H1 (cell line): ENCODE results near the gene TNP1. TPM values are rescaled to one million over a fixed set of nuclear protein-coding genes. Genes with fewer than 3 reads are reported as not detected.

Experiments used
- CTCF ChIA-PET: fragments of 300-600 bp; sonication (Branson Sonifier 250); formaldehyde crosslinking; loops from one replicate; lab custom pipeline; 2021; ENCODE audit not compliant: partially characterized antibody; lab: Charles Lee
- POLR2A ChIA-PET: fragments of 300-600 bp; sonication (Branson Sonifier 250); formaldehyde crosslinking; loops from one replicate; lab custom pipeline; 2021; ENCODE audit warnings: inconsistent platforms; ENCODE audit not compliant: partially characterized antibody; lab: Charles Lee
- DNase-seq, 2 experiments: peaks; one replicate each; pipeline versions ENCODE4 v3.0.0 to v3.0.0-alpha.2; 2010 to 2022; ENCODE audit warnings: low spot score in 2 of 2, low read depth in 1 of 2, mixed read lengths in 1 of 2
- FAIRE-seq: peaks from 2 replicates; lab custom pipeline; 2011; peaks lifted over from hg19 to GRCh38; lab: Jason Lieb, UNC
- H2AFZ ChIP-seq: 2 replicates; pipeline ENCODE4 v1.8.1; 2012; ENCODE audit warnings: low read length, inconsistent platforms
- H2AK5ac ChIP-seq: 2 replicates; pipeline ENCODE4 v1.6.1; 2013; ENCODE audit warnings: low read depth, low read length
- H2BK120ac ChIP-seq: replicated peaks from 2 replicates; pipeline ENCODE3; 2013; ENCODE audit warnings: low read depth, low read length, inconsistent platforms
- H2BK12ac ChIP-seq: 2 replicates; pipeline ENCODE4 v1.6.1; 2013; ENCODE audit warnings: low read depth, low read length
- H2BK15ac ChIP-seq: 2 replicates; pipeline ENCODE4 v1.6.1; 2013; ENCODE audit warnings: low read length
- H2BK20ac ChIP-seq: 2 replicates; pipeline ENCODE4 v1.6.1; 2013; ENCODE audit warnings: low read length
- H2BK5ac ChIP-seq: 2 replicates; pipeline ENCODE4 v1.6.1; 2013; ENCODE audit warnings: low read depth, low read length
- H3K14ac ChIP-seq: 2 replicates; pipeline ENCODE4 v1.6.1; 2013; ENCODE audit warnings: inconsistent platforms; ENCODE audit not compliant: insufficient read length
- H3K18ac ChIP-seq: 2 replicates; pipeline ENCODE4 v1.6.1; 2013; ENCODE audit warnings: low read length; ENCODE audit errors: extremely low read depth
- H3K23ac ChIP-seq: 2 replicates; pipeline ENCODE4 v1.6.1; 2013; ENCODE audit warnings: inconsistent platforms; ENCODE audit not compliant: insufficient read length
- H3K23me2 ChIP-seq: 2 replicates; pipeline ENCODE4 v1.6.1; 2013; ENCODE audit warnings: low read depth, low read length
- H3K27ac ChIP-seq: 2 replicates; pipeline ENCODE4 v1.6.1; 2011; ENCODE audit warnings: low read depth, low read length, inconsistent platforms
- H3K27me3 ChIP-seq, 4 experiments: replicated peaks in 1 of 4; 1 replicate in 1 of 4; 2 replicates in 3 of 4; pipeline versions ENCODE4 v1.6.1 to v1.8.1; 2011 to 2013; ENCODE audit warnings: low read length in 3 of 4, mild to moderate bottlenecking in 3 of 4, inconsistent platforms in 2 of 4, mixed read lengths in 2 of 4, moderate library complexity in 1 of 4; ENCODE audit not compliant: control insufficient read depth in 3 of 4, insufficient read depth in 3 of 4; ENCODE audit errors: extremely low read depth in 1 of 4
- H3K36me3 ChIP-seq, 4 experiments: 2 replicates each; pipeline versions ENCODE4 v1.6.1 to v1.8.1; 2011 to 2013; ENCODE audit warnings: mild to moderate bottlenecking in 4 of 4, low read length in 3 of 4, moderate library complexity in 2 of 4, control low read depth in 1 of 4, inconsistent platforms in 1 of 4; ENCODE audit not compliant: insufficient read depth in 4 of 4, control insufficient read depth in 2 of 4
- H3K4ac ChIP-seq: replicated peaks from 2 replicates; pipeline ENCODE3; 2013; ENCODE audit warnings: low read length, low read depth, mixed read lengths, inconsistent platforms; ENCODE audit not compliant: insufficient read length
- H3K4me1 ChIP-seq, 4 experiments: replicated peaks in 1 of 4; 1 replicate in 1 of 4; 2 replicates in 3 of 4; pipeline versions ENCODE4 v1.6.1 to v1.8.1; 2011 to 2013; ENCODE audit warnings: low read length in 3 of 4, inconsistent platforms in 2 of 4, mixed read lengths in 1 of 4; ENCODE audit not compliant: insufficient read depth in 4 of 4, control insufficient read depth in 3 of 4
- H3K4me2 ChIP-seq, 2 experiments: 2 replicates each; pipeline versions ENCODE4 v1.6.1 to v1.8.1; 2011 to 2013; ENCODE audit warnings: low read depth in 2 of 2, low read length in 2 of 2, control low read depth in 1 of 2, inconsistent platforms in 1 of 2, mild to moderate bottlenecking in 1 of 2; ENCODE audit not compliant: insufficient read depth in 1 of 2
- H3K4me3 ChIP-seq, 4 experiments: fragments of 200-600, 300-600 bp in 1 of 4; sonication (generic), shearing (Covaris generic), sonication (Bioruptor Twin) in 1 of 4; 2 replicates each; pipeline versions ENCODE4 v1.5.1 to v1.8.1; 2011 to 2016; ENCODE audit warnings: low read length in 4 of 4, low read depth in 3 of 4, control low read depth in 2 of 4, inconsistent platforms in 2 of 4, mild to moderate bottlenecking in 2 of 4, mixed read lengths in 1 of 4, moderate library complexity in 1 of 4; ENCODE audit not compliant: insufficient read depth in 2 of 4; ENCODE audit errors: extremely low read depth in 1 of 4
- H3K56ac ChIP-seq: replicated peaks from 2 replicates; pipeline ENCODE3; 2013; ENCODE audit warnings: low read depth, mild to moderate bottlenecking, mixed read lengths, low read length, inconsistent platforms; ENCODE audit not compliant: insufficient read length
- H3K79me1 ChIP-seq: 2 replicates; pipeline ENCODE4 v1.6.1; 2013; ENCODE audit warnings: low read depth, low read length, control low read depth
- H3K79me2 ChIP-seq, 2 experiments: 2 replicates each; pipeline versions ENCODE4 v1.6.1 to v1.8.1; 2012 to 2013; ENCODE audit warnings: low read length in 2 of 2, mild to moderate bottlenecking in 2 of 2, inconsistent platforms in 1 of 2; ENCODE audit not compliant: insufficient read depth in 2 of 2, control insufficient read depth in 1 of 2
- H3K9ac ChIP-seq, 4 experiments: replicated peaks in 1 of 4; 1 replicate in 1 of 4; 2 replicates in 3 of 4; pipeline versions ENCODE4 v1.6.1 to v1.8.1; 2011 to 2013; ENCODE audit warnings: low read depth in 3 of 4, low read length in 3 of 4, control low read depth in 2 of 4, mild to moderate bottlenecking in 2 of 4, moderate library complexity in 2 of 4, inconsistent platforms in 1 of 4; ENCODE audit errors: extremely low read depth in 1 of 4
- H3K9me3 ChIP-seq, 2 experiments: 2 replicates each; pipeline versions ENCODE4 v1.6.1 to v1.8.1; 2012 to 2013; ENCODE audit warnings: mild to moderate bottlenecking in 2 of 2, moderate library complexity in 2 of 2, control low read depth in 1 of 2, inconsistent platforms in 1 of 2, low read depth in 1 of 2, low read length in 1 of 2, mixed read lengths in 1 of 2; ENCODE audit not compliant: insufficient read depth in 2 of 2
- H4K20me1 ChIP-seq, 2 experiments: replicated peaks in 1 of 2; 2 replicates each; pipeline versions ENCODE3 to v1.8.1; 2011 to 2013; ENCODE audit warnings: inconsistent platforms in 2 of 2, low read length in 2 of 2, mild to moderate bottlenecking in 1 of 2; ENCODE audit not compliant: insufficient read depth in 2 of 2, control insufficient read depth in 1 of 2
- H4K5ac ChIP-seq: 2 replicates; pipeline ENCODE4 v1.6.1; 2013; ENCODE audit warnings: low read length, low read depth, mixed read lengths, inconsistent platforms; ENCODE audit not compliant: insufficient read length
- H4K8ac ChIP-seq: 2 replicates; pipeline ENCODE4 v1.8.0; 2013; ENCODE audit warnings: mild to moderate bottlenecking, moderate library complexity, low read length, inconsistent platforms; ENCODE audit not compliant: insufficient read depth; ENCODE audit errors: extremely low read depth
- H4K91ac ChIP-seq: replicated peaks from 2 replicates; pipeline ENCODE3; 2013; ENCODE audit warnings: low read length, mixed read lengths, inconsistent platforms; ENCODE audit not compliant: insufficient read length
- CBX5 ChIP-seq: fragments of 300-800, 300-1000 bp; sonication (generic); IDR thresholded peaks from 2 replicates; pipeline ENCODE4 v1.7.1; 2016; ENCODE audit warnings: antibody characterized with exemption, low read length, low read depth
- CHD2 ChIP-seq: IDR thresholded peaks from 2 replicates; pipeline ENCODE4 v1.6.1; 2012; ENCODE audit warnings: low read length, improper control_type of control experiment
- EGR1 ChIP-seq: IDR thresholded peaks from 2 replicates; pipeline ENCODE4 v1.6.1; 2011; ENCODE audit warnings: low read depth, low read length, borderline replicate concordance
- KDM5A ChIP-seq: fragments of 200-600 bp; IDR thresholded peaks from 2 replicates; pipeline ENCODE4 v1.7.1; 2012; ENCODE audit warnings: mild to moderate bottlenecking, low read length, inconsistent platforms, mixed read lengths
- MAFK ChIP-seq: IDR thresholded peaks from 2 replicates; pipeline ENCODE4 v1.6.1; 2012; ENCODE audit warnings: low read depth, mild to moderate bottlenecking, improper control_type of control experiment, low read length
- RAD21 ChIP-seq, 2 experiments: IDR thresholded peaks in 1 of 2; conservative IDR thresholded peaks in 1 of 2; 2 replicates each; pipeline ENCODE4 v1.6.1; 2011; ENCODE audit warnings: low read depth in 2 of 2, low read length in 2 of 2, improper control_type of control experiment in 1 of 2, inconsistent platforms in 1 of 2, mild to moderate bottlenecking in 1 of 2, moderate library complexity in 1 of 2
- WGBS, 2 experiments: shearing (Covaris generic) in 1 of 2; methylation state at CpG; one replicate each; pipeline versions ENCODE4 v1.1.6 to v1.1.7; 2013 to 2015; ENCODE audit warnings: low lambda C conversion rate in 2 of 2, mixed read lengths in 2 of 2, inconsistent platforms in 1 of 2, low coverage in 1 of 2, missing lambda C conversion rate in 1 of 2; ENCODE audit not compliant: insufficient replicate concordance in 2 of 2, insufficient coverage in 1 of 2, insufficient read length in 1 of 2; ENCODE audit errors: extremely low coverage in 1 of 2, missing lambda C conversion rate in 1 of 2; 5-methylcytosine and 5-hydroxymethylcytosine counted together
- polyA plus RNA-seq, 7 experiments: library from polyadenylated mRNA; depleted of rRNA in 3 of 7; stranded (reverse) in 5 of 7; unstranded in 2 of 7; fragments of >200 nt in 5 of 7; fragments of 200-250 nt in 2 of 7; gene quantifications; 1 replicate in 5 of 7; 2 replicates in 1 of 7; 4 replicates in 1 of 7; pipeline versions ENCODE4 v1.2.1 to v1.2.3, GENCODE V29; 2011 to 2013; ENCODE audit warnings: missing spikeins in 2 of 7, mixed read lengths in 2 of 7
- total RNA-seq: library from RNA; stranded (reverse); fragmentation: NEBNext Ultra II Directional; extraction: Animal tissue kit (Norgen Biotek cat#: 25700); gene quantifications from 2 replicates; pipeline ENCODE4 v1.2.1, GENCODE V29; 2021
- TF ChIP-seq, protein P1 (sequence below): IDR thresholded peaks from 2 replicates; pipeline ENCODE4 v1.6.1; 2012; ENCODE audit warnings: low read length, inconsistent platforms
- TF ChIP-seq, protein P2 (sequence below), 3 experiments: IDR thresholded peaks; 1 replicate in 2 of 3; 2 replicates in 1 of 3; pipeline versions ENCODE4 v1.5.1 to v1.6.1; 2011; ENCODE audit warnings: low read length in 3 of 3, mild to moderate bottlenecking in 3 of 3, inconsistent platforms in 2 of 3, low read depth in 1 of 3, moderate library complexity in 1 of 3; ENCODE audit not compliant: insufficient read depth in 1 of 3; ENCODE audit errors: control extremely low read depth in 1 of 3

The TNP1 gene
- total and polyA plus RNA-seq, 2 of the 8 experiments (the other 6 are each of a cell fraction or from before 2014, with no cell fraction given) = not detected

DNA sequence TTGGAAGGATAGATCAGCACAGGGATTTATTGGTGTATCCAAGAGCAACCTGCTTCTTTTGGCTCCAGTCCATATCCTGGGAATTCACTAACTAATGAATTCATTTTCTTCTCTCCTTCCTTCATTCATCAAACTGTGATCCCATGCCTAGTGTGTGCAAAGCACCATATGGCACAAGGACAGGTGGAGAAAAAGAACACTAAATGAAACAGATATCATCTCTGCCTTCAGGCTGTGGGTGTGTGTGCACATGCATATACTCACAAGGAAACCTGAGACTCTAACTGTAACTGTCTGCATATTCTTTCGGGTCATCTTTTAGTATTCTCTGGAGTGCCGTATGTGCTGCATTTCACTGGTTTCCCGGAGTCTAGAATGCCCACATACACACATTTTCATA is 20.2 kb downstream of the TNP1 start:
- H3K36me3 ChIP-seq = no peaks in the 10 kb centered on the region
- H3K23me2 ChIP-seq = no peaks in the 10 kb centered on the region
- CTCF ChIA-PET = interaction anchor here (0.9 kb wide), 1 partner anchor 28 kb away, joined by 3 read pairs; no protein-coding TSS in a partner anchor
- no peaks in the 10 kb centered on the region for H3K9me3 ChIP-seq
- no peak overlapping the region for H3K9ac ChIP-seq
- no peak overlapping the region for H2BK120ac ChIP-seq
- FAIRE-seq (no peak), DNase-seq (no peak)
- H2AFZ ChIP-seq = no peak overlapping the region
- H2BK12ac ChIP-seq = no peak overlapping the region
- H3K79me1 ChIP-seq = no peaks in the 10 kb centered on the region
- no peak overlapping the region for H3K14ac ChIP-seq
- no peak overlapping the region for H3K18ac ChIP-seq
- no peak overlapping the region for H2BK20ac ChIP-seq
- H4K20me1 ChIP-seq = no peaks in the 10 kb centered on the region
- H4K5ac ChIP-seq = no peak overlapping the region
- H2AK5ac ChIP-seq = no peak overlapping the region
- H3K27me3 ChIP-seq = no peaks in the 10 kb centered on the region
- no peak overlapping the region for H3K4me2 ChIP-seq
- no peak overlapping the region for H2BK15ac ChIP-seq
- 75% methylated on average over 3 of the region's 3 CpGs; no CpG with 5 or more reads in 1 of the 2 experiments for WGBS, 2 experiments
- H3K4ac ChIP-seq = no peak overlapping the region
- no peak overlapping the region for H3K56ac ChIP-seq
- TF ChIP-seq MAFK = no peak
- no peak for TF ChIP-seq CBX5
- TF ChIP-seq EGR1 = no peak
- no peak for TF ChIP-seq CHD2
- TF ChIP-seq KDM5A = no peak
- TF ChIP-seq, protein P1, sequence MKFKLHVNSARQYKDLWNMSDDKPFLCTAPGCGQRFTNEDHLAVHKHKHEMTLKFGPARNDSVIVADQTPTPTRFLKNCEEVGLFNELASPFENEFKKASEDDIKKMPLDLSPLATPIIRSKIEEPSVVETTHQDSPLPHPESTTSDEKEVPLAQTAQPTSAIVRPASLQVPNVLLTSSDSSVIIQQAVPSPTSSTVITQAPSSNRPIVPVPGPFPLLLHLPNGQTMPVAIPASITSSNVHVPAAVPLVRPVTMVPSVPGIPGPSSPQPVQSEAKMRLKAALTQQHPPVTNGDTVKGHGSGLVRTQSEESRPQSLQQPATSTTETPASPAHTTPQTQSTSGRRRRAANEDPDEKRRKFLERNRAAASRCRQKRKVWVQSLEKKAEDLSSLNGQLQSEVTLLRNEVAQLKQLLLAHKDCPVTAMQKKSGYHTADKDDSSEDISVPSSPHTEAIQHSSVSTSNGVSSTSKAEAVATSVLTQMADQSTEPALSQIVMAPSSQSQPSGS = no peak
- TF ChIP-seq RAD21 (IDR thresholded peaks at IDR 0.05 in 1 of 2, conservative IDR thresholded peaks at IDR 0.05 in 1 of 2; ENCODE audit: low read depth in 2 of 2, low read length in 2 of 2) = no peak
- TF ChIP-seq, protein P2, sequence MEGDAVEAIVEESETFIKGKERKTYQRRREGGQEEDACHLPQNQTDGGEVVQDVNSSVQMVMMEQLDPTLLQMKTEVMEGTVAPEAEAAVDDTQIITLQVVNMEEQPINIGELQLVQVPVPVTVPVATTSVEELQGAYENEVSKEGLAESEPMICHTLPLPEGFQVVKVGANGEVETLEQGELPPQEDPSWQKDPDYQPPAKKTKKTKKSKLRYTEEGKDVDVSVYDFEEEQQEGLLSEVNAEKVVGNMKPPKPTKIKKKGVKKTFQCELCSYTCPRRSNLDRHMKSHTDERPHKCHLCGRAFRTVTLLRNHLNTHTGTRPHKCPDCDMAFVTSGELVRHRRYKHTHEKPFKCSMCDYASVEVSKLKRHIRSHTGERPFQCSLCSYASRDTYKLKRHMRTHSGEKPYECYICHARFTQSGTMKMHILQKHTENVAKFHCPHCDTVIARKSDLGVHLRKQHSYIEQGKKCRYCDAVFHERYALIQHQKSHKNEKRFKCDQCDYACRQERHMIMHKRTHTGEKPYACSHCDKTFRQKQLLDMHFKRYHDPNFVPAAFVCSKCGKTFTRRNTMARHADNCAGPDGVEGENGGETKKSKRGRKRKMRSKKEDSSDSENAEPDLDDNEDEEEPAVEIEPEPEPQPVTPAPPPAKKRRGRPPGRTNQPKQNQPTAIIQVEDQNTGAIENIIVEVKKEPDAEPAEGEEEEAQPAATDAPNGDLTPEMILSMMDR (IDR thresholded peaks at IDR 0.05; ENCODE audit: control extremely low read depth in 1 of 3, insufficient read depth in 1 of 3, low read depth in 1 of 3, low read length in 3 of 3) = no peak
- H3K4me3 ChIP-seq = no peak overlapping the region
- no peak overlapping the region for H4K91ac ChIP-seq
- no peak overlapping the region for H4K8ac ChIP-seq
- H3K79me2 ChIP-seq = no peaks in the 10 kb centered on the region
- no peaks in the 10 kb centered on the region for H3K4me1 ChIP-seq
- no peak overlapping the region for H3K27ac ChIP-seq
- H3K23ac ChIP-seq = no peak overlapping the region
- no peak overlapping the region for H2BK5ac ChIP-seq
- POLR2A ChIA-PET = no interaction called here
